Panc1 (cell line): Measurements from ENCODE around the gene LRRC43.

ENCODE experiments used
- CTCF ChIP-seq: fragments of 450-650 bp; IDR thresholded peaks from 2 replicates; pipeline ENCODE4 v1.5.1; 2017; ENCODE audit warnings: mild to moderate bottlenecking
- POLR2AphosphoS5 ChIP-seq: IDR thresholded peaks from 2 replicates; pipeline ENCODE4 v1.6.1; 2012; ENCODE audit warnings: mild to moderate bottlenecking, low read depth, low read length, moderate library complexity
- REST ChIP-seq, 2 experiments: IDR thresholded peaks; 2 replicates each; pipeline ENCODE4 v1.6.1; 2011 to 2012; ENCODE audit warnings: low read depth in 2 of 2, control low read depth in 1 of 2, low read length in 1 of 2, mild to moderate bottlenecking in 1 of 2, moderate library complexity in 1 of 2; ENCODE audit not compliant: insufficient read depth in 1 of 2
- SIN3A ChIP-seq: IDR thresholded peaks from 2 replicates; pipeline ENCODE4 v1.6.1; 2012; ENCODE audit warnings: low read depth, mild to moderate bottlenecking, low read length, moderate library complexity, borderline replicate concordance; ENCODE audit not compliant: insufficient read depth
- TCF7L2 ChIP-seq: IDR thresholded peaks from 2 replicates; pipeline ENCODE4 v1.6.1; 2011; ENCODE audit warnings: mild to moderate bottlenecking, low read depth, low read length, inconsistent platforms

GRCh38 chr12:122137681-122138080, 45.2 kb upstream of the LRRC43 start:
- no peak for TF ChIP-seq CTCF
- TF ChIP-seq POLR2AphosphoS5 = 0 out of 2 replicates have a peak, but pooled peaks have one; percentile 28
- TF ChIP-seq SIN3A = no peak
- TF ChIP-seq TCF7L2 = no peak
- no peak for TF ChIP-seq REST (IDR thresholded peaks at IDR 0.05; ENCODE audit: insufficient read depth in 1 of 2, low read depth in 2 of 2, low read length in 1 of 2)
